Kasumi-1 (cell line): ENCODE data around the gene ADCY5.

ENCODE experiments used
- DNase-seq, 2 experiments: peaks; one replicate each; lab custom pipeline; 2025; lab: John Stamatoyannopoulos, UW

Gene ADCY5

GRCh38 chr3:123406598-123406997 lies 42.3 kb downstream of the ADCY5 start:
- no peak for DNase-seq

GRCh38 chr3:123405936-123406510 lies 42.9 kb downstream of the ADCY5 start:
- no peak for DNase-seq

GRCh38 chr3:123405021-123405420 lies 43.9 kb downstream of the ADCY5 start:
- DNase-seq: no peak

- DNase-seq: no peak
These were observed 44.5 kb downstream of the ADCY5 start for GRCh38 chr3:123404391-123404790.

DNA sequence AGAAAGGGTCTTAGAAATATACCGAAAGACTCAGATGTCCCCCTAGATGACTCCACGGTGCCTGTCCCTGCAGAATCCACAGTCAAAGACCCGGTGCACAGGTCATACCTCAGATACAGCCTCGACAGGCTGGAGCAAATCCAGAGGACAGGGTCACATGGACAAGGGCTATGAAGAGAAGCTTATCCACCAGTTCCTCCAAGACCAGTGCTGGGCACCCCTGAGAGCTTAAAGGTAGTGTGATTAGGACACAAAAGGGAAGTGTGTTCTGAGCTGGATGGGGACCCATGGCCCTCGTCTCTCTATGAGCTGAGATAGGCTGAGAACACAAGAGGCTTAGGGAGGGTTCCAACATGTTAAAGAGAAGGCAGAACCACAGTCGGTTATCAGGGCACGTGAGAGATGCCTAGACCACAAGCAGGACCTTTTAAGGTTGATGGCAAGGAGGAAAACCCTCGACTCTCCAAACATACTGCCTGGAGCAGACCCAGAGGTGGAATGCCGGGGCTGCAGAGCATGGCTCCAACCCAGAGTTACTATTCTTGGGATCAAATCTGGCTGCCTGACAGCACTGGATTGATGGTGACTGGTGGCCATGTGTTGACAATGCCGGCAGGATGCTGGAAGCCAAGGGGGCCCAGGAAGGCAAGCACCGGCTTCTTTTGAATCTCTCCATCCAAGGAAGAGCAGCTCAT lies 46.9 kb downstream of the ADCY5 start:
- DNase-seq: no peak

DNA sequence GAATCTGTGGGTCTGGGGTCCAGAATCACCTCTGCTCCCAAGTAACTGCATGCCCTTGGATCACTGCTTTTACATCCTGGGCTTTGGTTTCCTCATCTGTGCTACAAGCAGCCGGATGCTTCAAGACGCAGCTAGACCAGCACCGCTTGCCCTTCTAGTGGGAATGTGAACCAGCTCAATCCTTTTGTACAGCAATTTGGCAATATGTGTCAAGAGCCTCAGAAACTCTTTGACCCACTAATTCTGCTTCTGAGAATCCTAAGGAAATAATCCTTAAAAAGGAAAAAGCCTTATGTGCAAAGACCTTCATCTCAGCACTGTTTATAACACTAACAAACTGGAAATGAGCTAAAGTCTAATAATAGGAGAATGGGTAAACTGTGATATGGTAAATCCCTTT lies 48.7 kb downstream of the ADCY5 start:
- no peak for DNase-seq

DNA sequence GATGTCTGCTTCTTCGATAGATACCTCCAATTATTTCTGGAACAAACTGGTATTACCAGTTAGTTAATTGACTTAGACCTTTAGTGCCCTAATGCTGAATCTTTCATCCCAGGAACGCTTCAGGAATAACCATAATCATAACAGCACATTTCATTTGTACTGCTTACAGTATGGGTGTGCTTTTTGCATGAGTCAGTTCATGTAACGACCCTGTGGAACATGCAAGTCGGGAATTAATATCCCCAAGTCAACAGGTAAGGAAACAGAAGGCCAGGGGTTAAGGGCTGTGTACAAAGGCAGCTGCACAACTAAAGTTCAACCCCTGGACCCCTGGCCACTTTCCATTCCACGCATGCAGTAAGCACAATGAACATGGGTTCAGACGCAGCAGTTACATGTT lies 49.2 kb downstream of the ADCY5 start:
- DNase-seq: no peak

GRCh38 chr3:123397921-123398785 lies 50.7 kb downstream of the ADCY5 start:
- no peak for DNase-seq

GRCh38 chr3:123397050-123397590 lies 51.8 kb downstream of the ADCY5 start:
- no peak for DNase-seq

- DNase-seq: peak in 1 of 2 experiments; percentile 1
These were observed 52.5 kb downstream of the ADCY5 start for GRCh38 chr3:123396171-123397049.

DNA sequence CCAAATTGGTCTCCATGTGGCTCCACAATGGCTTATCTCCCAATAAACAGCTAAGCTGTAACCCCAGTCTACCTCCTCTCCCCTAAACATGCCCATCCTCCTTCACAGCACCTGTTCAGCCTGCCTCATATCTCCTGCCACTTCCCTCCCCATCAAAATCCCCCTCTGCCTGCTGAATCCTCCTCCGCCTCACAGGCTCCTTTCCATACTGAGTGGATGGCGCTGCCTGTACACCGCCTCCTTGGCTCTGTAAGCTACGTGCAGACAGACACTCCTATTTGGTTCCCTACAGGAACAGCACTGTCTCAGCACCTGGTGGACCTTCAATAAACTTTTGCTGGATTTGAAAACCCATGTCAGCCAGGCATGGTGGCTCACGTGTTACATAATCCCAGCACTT lies 53.7 kb downstream of the ADCY5 start:
- no peak for DNase-seq

- no peak for DNase-seq
These were observed 54.4 kb downstream of the ADCY5 start for GRCh38 chr3:123394391-123395020.

DNA sequence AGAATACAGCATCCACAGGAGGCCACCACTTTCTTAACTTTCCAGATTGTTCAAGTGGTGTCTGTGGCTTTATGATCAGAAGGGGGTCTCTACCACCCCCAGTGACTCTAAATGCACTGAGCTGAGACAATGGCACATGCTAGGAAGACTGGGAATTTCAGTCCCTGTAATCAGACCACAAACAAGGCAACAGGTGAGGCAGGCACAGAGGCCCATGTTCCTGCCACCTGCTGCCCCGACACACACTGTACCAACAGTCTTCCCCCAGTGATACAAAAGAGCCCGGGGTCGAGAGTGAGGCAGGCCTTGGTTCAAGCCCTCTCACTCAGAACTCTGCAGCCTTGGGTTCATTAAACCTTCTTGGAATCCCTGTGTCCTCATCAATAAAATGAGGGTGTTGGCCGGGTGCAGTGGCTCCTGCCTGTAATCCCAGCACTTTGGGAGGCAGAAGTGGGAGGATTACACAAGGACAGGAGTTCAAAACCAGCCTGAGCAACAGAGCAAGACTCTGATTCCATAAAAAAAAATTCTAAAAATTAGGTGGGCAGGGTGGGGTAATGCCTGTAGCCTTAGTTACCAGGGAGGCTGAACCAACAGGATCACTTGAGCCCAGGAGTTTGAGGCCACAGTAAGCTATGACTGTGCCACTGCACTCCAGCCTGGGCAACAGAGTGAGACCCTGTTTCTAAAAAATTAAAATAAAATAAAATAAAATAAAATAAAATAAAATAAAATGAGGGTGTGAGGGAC lies 55.8 kb downstream of the ADCY5 start:
- DNase-seq: no peak

DNA sequence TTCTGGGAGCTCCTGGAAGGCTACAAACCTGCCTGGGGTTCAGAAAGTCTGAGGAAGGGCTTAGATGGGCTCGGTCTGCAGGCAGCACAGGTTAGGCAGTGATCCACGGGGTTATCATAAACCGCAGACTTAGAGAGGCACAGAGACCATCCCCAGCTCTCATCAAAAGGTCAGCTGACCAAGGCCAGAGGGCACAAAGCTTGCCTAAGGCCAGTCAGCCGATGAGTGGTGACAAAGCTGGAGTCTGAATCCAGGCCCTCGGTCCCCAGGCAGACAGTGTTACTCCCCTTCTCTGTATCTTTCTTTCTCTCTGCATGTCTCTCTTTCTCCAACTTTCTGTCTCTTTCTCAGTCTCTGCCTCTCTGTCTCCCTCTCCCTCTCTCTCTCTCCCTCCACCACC lies 56.5 kb downstream of the ADCY5 start:
- no peak for DNase-seq

GRCh38 chr3:123390865-123391600 lies 57.9 kb downstream of the ADCY5 start:
- DNase-seq: no peak

DNA sequence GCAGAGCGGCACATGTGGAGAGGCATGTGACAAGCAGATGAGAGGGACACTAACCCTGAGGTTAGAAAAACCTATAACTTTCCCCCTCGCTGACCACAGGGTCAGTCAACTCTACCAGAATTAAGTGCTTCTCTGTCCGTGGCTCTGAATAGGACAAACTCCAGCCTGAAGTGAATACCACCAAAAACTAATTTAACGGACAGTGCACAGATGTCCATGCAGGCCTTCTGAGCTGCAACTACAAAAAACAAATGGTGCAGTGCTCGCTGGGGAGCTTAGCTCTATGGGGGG lies 59.3 kb downstream of the ADCY5 start:
- DNase-seq: no peak

- no peak for DNase-seq
These were observed 59.9 kb downstream of the ADCY5 start for GRCh38 chr3:123388811-123389627.

DNA sequence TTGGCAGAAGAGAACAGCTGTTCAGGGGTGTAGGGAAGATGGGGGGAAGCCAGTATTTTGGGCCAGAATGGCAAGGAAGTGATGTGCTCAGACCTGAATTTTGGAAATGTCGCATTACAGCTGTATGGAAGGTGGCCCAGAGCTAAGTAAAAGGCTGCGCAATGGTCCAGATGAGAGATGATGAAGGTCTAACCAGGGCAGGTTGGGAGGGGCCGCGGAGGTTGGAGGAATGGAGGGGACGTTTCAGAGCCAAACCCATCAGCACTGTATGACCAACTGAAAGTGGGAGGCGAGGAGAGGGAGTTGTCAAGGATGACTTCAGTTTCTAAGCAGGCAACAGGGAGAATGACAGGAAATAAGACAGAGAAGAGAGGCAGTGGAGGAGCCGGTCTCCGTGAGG lies 60.8 kb downstream of the ADCY5 start:
- DNase-seq: no peak

GRCh38 chr3:123387532-123387931 lies 61.4 kb downstream of the ADCY5 start:
- DNase-seq: no peak
